Measurements from ENCODE around the gene PROB1. TPM values are rescaled to one million over a fixed set of nuclear protein-coding genes. Genes with fewer than 3 reads are reported as not detected.

PROB1 gene
- total and polyA plus RNA-seq, 9 of the 15 experiments (the other 6 are each of a cell fraction or from before 2014, with no cell fraction given) = 0.01 to 1.8 (median 0.47) TPM

DNA sequence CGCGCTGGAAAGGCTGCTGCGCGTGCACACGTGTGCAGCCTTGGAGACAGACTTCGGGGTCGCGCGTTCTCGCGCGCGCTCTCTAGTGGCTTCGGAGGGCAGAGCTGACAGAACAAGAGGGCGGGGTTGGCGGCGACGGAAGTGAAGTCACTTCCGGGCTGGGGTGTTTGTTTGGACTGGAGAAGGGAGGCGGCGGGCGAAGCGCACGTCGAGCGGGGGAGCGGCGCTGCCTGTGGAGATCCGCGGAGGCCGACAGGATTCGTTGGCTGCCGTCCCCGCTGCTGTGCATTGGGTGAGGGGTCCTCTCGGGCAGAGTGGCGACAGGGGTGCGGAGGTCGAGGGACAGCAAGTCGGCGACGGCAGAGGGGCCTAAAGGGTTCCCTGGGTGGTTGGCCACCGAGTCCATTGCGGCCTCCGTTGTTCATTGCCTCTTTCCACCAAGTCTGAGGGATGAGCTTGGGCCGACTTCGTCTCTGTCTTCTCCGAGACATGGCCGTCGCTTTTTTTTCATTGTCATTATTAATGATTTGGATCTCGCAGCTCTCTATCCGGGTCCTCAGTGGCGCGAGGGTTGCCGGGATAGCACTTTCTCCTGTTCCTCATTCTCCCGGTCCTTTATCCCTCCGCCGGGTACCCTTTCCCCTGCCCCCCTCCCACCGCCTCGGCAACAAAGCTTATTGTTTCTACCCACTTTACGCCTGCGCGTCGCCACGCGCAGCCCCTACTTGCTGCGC lies 53.0 kb downstream of the PROB1 start, which contains the start of gene PAIP2 (continued):
- TF ChIP-seq, protein P1, sequence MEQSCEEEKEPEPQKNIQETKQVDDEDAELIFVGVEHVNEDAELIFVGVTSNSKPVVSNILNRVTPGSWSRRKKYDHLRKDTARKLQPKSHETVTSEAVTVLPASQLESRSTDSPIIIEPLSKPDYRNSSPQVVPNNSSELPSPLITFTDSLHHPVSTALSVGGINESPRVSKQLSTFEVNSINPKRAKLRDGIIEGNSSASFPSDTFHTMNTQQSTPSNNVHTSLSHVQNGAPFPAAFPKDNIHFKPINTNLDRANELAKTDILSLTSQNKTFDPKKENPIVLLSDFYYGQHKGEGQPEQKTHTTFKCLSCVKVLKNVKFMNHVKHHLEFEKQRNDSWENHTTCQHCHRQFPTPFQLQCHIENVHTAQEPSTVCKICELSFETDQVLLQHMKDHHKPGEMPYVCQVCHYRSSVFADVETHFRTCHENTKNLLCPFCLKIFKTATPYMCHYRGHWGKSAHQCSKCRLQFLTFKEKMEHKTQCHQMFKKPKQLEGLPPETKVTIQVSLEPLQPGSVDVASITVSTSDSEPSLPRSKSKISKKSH (CRISPR knock-in tag; IDR thresholded peaks at IDR 0.05) = no peak
- no peak for TF ChIP-seq MCM2 (IDR thresholded peaks at IDR 0.05; ENCODE audit: low read depth)
- TF ChIP-seq ASH1L (IDR thresholded peaks at IDR 0.05; ENCODE audit: borderline replicate concordance, low read depth, partially characterized antibody) = peak; percentile 34
- no peak for TF ChIP-seq ZFP1 (CRISPR knock-in tag; IDR thresholded peaks at IDR 0.05)
- TF ChIP-seq ZNF280A (IDR thresholded peaks at IDR 0.05; ENCODE audit: low read depth, partially characterized antibody) = no peak
- no peak for TF ChIP-seq ZNF212 (CRISPR knock-in tag; IDR thresholded peaks at IDR 0.05)
- TF ChIP-seq E2F4 (CRISPR knock-in tag; IDR thresholded peaks at IDR 0.05; ENCODE audit: low read depth) = peak; percentile 26; the same call in 1 of the 2 replicates
- TF ChIP-seq ZNF407 (IDR thresholded peaks at IDR 0.05; ENCODE audit: low read depth) = peak; percentile 84
- TF ChIP-seq KLF13 (tag; IDR thresholded peaks at IDR 0.05; ENCODE audit: borderline replicate concordance, low read depth) = no peak; the same call in 1 of the 2 replicates
- no peak; the same call in 1 of the 2 replicates for TF ChIP-seq ZBTB5 (IDR thresholded peaks at IDR 0.05)
- TF ChIP-seq ZNF143 (CRISPR knock-in tag; IDR thresholded peaks at IDR 0.05) = peak; percentile 58; the same call in 1 of the 2 replicates
- TF ChIP-seq ZNF79 (CRISPR knock-in tag; IDR thresholded peaks at IDR 0.05; ENCODE audit: low read depth) = no peak
